Endothelial cell of umbilical vein (primary cell): ENCODE results near the gene HSD17B13. TPM values are rescaled to one million over a fixed set of nuclear protein-coding genes. Genes with fewer than 3 reads are reported as not detected.
A peak's percentile ranks its signal among the peaks of the same experiment; 100 is the strongest.
"Not testable (repeated sequence)": the region's sequence is repeated elsewhere in the genome, so short reads cannot be mapped to it uniquely, and the experiment has no call there.

ENCODE experiments used
- BruUV-seq: library from RNA; stranded (reverse); fragments of 400-500 nt; replicated peaks from 2 replicates; lab custom pipeline; 2021; lab: Mats Ljungman, UMichigan
- CTCF ChIA-PET: fragments of 300-600, 350-600 bp; sonication (Branson Sonifier 250); formaldehyde crosslinking; loops from one replicate; lab custom pipeline; 2021; ENCODE audit warnings: antibody characterized with exemption, inconsistent platforms; lab: Charles Lee
- POLR2A ChIA-PET: fragments of 300-600, 350-600 bp; sonication (Branson Sonifier 250); formaldehyde crosslinking; loops from one replicate; lab custom pipeline; 2021; ENCODE audit warnings: antibody characterized with exemption, inconsistent platforms; lab: Charles Lee
- DNase-seq: peaks from one replicate; pipeline ENCODE4 v3.0.0-alpha.2; 2011; ENCODE audit warnings: low read depth, low spot score
- FAIRE-seq: peaks from 2 replicates; lab custom pipeline; 2011; peaks lifted over from hg19 to GRCh38; lab: Jason Lieb, UNC
- H2AFZ ChIP-seq: 2 replicates; pipeline ENCODE4 v1.6.0; 2012; ENCODE audit warnings: low read depth, low read length, control low read depth, inconsistent platforms
- H3K27ac ChIP-seq: 2 replicates; pipeline ENCODE4 v1.5.1; 2011; ENCODE audit warnings: low read depth, mild to moderate bottlenecking, control low read depth, low read length, moderate library complexity; ENCODE audit not compliant: insufficient read depth
- H3K27me3 ChIP-seq, 2 experiments: 2 replicates each; pipeline versions ENCODE4 v1.6.0 to v1.6.1; 2011; ENCODE audit warnings: low read length in 2 of 2, mixed read lengths in 1 of 2; ENCODE audit not compliant: control insufficient read depth in 2 of 2, insufficient read depth in 2 of 2
- H3K36me3 ChIP-seq, 2 experiments: 2 replicates in 1 of 2; 3 replicates in 1 of 2; pipeline ENCODE4 v1.5.1; 2011; ENCODE audit warnings: low read length in 2 of 2, mild to moderate bottlenecking in 1 of 2, moderate library complexity in 1 of 2; ENCODE audit not compliant: control insufficient read depth in 2 of 2, insufficient read depth in 2 of 2; ENCODE audit errors: extremely low read depth in 1 of 2
- H3K4me1 ChIP-seq: 3 replicates; pipeline ENCODE4 v1.5.1; 2011; ENCODE audit warnings: mild to moderate bottlenecking, low read length; ENCODE audit not compliant: control insufficient read depth, insufficient read depth; ENCODE audit errors: extremely low read depth
- H3K4me2 ChIP-seq: 2 replicates; pipeline ENCODE4 v1.6.1; 2011; ENCODE audit warnings: low read length, control low read depth, mixed read lengths; ENCODE audit not compliant: insufficient read depth
- H3K4me3 ChIP-seq, 3 experiments: fragments of 200-600 bp in 1 of 3; sonication (generic), shearing (Covaris generic) in 1 of 3; replicated peaks in 1 of 3; 2 replicates each; pipeline ENCODE4 v1.5.1; 2011 to 2016; ENCODE audit warnings: control low read depth in 3 of 3, low read length in 3 of 3, mild to moderate bottlenecking in 2 of 3, inconsistent platforms in 1 of 3, low read depth in 1 of 3, moderate library complexity in 1 of 3; ENCODE audit not compliant: insufficient read depth in 1 of 3
- H3K79me2 ChIP-seq: 2 replicates; pipeline ENCODE4 v1.6.0; 2012; ENCODE audit warnings: low read length, inconsistent platforms; ENCODE audit not compliant: control insufficient read depth, insufficient read depth
- H3K9ac ChIP-seq: replicated peaks from 2 replicates; pipeline ENCODE3; 2011; ENCODE audit warnings: low read length, control low read depth; ENCODE audit not compliant: insufficient read depth; ENCODE audit errors: extremely low read depth
- H3K9me1 ChIP-seq: replicated peaks from 3 replicates; pipeline ENCODE4 v1.6.0; 2011; ENCODE audit warnings: mild to moderate bottlenecking, low read length; ENCODE audit not compliant: control insufficient read depth, insufficient read depth; ENCODE audit errors: extremely low read depth
- H3K9me3 ChIP-seq: replicated peaks from 2 replicates; pipeline ENCODE4 v1.5.1; 2012; ENCODE audit warnings: low read length, inconsistent platforms; ENCODE audit not compliant: control insufficient read depth, insufficient read depth
- H4K20me1 ChIP-seq: replicated peaks from 2 replicates; pipeline ENCODE3; 2011; ENCODE audit warnings: mild to moderate bottlenecking, low read length; ENCODE audit not compliant: control insufficient read depth, insufficient read depth; ENCODE audit errors: extremely low read depth
- EZH2 ChIP-seq: IDR thresholded peaks from 2 replicates; pipeline ENCODE4 v1.6.1; 2012; ENCODE audit warnings: borderline replicate concordance, low read depth, mild to moderate bottlenecking, moderate library complexity, low read length, inconsistent platforms; ENCODE audit not compliant: severe bottlenecking
- FOS ChIP-seq: IDR thresholded peaks from 2 replicates; pipeline ENCODE4 v1.6.1; 2011; ENCODE audit warnings: mild to moderate bottlenecking, low read length, moderate library complexity, borderline replicate concordance; ENCODE audit not compliant: insufficient read depth
- GATA2 ChIP-seq: IDR thresholded peaks from 2 replicates; pipeline ENCODE4 v1.7.0; 2011; ENCODE audit warnings: low read depth, mild to moderate bottlenecking, moderate library complexity, mixed read lengths, low read length; ENCODE audit not compliant: insufficient read length, insufficient read depth
- JUN ChIP-seq: IDR thresholded peaks from 2 replicates; pipeline ENCODE4 v1.6.1; 2011; ENCODE audit warnings: borderline replicate concordance, low read depth; ENCODE audit not compliant: insufficient read length, insufficient read depth
- MYC ChIP-seq: IDR thresholded peaks from one replicate; pipeline ENCODE4 v1.6.1; 2011; ENCODE audit warnings: mild to moderate bottlenecking, low read depth, low read length
- POLR2A ChIP-seq: IDR thresholded peaks from 2 replicates; pipeline ENCODE4 v1.6.1; 2012; ENCODE audit warnings: low read depth, mild to moderate bottlenecking, control low read depth, low read length
- POLR2AphosphoS5 ChIP-seq: IDR thresholded peaks from 2 replicates; pipeline ENCODE4 v1.6.1; 2012; ENCODE audit warnings: low read depth, mild to moderate bottlenecking, control low read depth, low read length, moderate library complexity; ENCODE audit not compliant: insufficient read depth
- dilution Hi-C: fragments of 300-500 bp; cut with MboI; formaldehyde crosslinking; loops from one replicate; pipeline ENCODE4 v1.15.0; 2019; ENCODE audit warnings: low sequenced_read_pairs; ENCODE audit not compliant: extremely low pct_ligation_motif_present
- intact Hi-C: fragments of 100-400 bp; cut with micrococcal nuclease; formaldehyde crosslinking; loops from one replicate; pipeline ENCODE4 v1.10.0; 2022
- polyA plus RNA-seq, 4 experiments: library from polyadenylated mRNA; depleted of rRNA in 3 of 4; stranded (reverse) in 3 of 4; unstranded in 1 of 4; fragments of >200 nt; gene quantifications; 2 replicates each; pipeline versions ENCODE4 v1.2.1 to v1.2.3, GENCODE V29; 2011 to 2012; ENCODE audit warnings: missing spikeins in 1 of 4
- total RNA-seq: library from RNA; stranded (reverse); gene quantifications from 2 replicates; pipeline ENCODE4 v1.2.3, GENCODE V29; 2021
- TF ChIP-seq, protein P1 (sequence below), 2 donors: IDR thresholded peaks; 1 replicate in 1 of 2; 2 replicates in 1 of 2; pipeline ENCODE4 v1.5.1; 2011; ENCODE audit warnings: low read length in 2 of 2, mild to moderate bottlenecking in 2 of 2, moderate library complexity in 2 of 2, control low read depth in 1 of 2, inconsistent platforms in 1 of 2, low read depth in 1 of 2; ENCODE audit not compliant: insufficient read depth in 1 of 2; ENCODE audit errors: extremely low read depth in 1 of 2
- TF ChIP-seq, protein P2 (sequence below): IDR thresholded peaks from 2 replicates; pipeline ENCODE4 v1.6.1; 2011; ENCODE audit not compliant: insufficient read depth, insufficient read length

Gene HSD17B13
- total and polyA plus RNA-seq, 2 donors (not counting 3 experiments of a cell fraction or from before 2014, with no cell fraction given), result 0.07 TPM; not detected in 1

DNA sequence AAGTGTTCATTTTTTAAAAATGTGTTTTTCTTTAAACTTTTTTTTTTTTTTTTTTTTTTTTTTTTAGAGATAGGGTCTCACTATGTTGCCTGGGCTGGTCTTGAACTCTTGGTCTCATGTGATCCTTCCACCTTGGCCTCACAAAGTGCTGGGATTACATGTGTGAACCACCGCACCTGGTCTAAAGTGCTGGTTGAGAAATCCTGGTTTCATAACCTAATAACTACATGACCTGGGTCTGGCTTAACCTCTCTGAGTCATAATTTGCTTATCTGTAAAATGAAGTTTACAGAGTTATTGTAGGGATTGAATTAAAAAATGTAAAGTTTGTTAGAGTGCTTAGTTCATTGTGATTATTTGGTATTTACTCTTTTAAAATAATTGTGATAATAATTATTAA is 5.2 kb downstream of the HSD17B13 start:
- H3K4me1 ChIP-seq, result no peaks in the 10 kb centered on the region
- H4K20me1 ChIP-seq, result no peaks in the 10 kb centered on the region
- no peak overlapping the region for H3K4me3 ChIP-seq
- no peak for DNase-seq
- intact Hi-C loops (no loop called here), dilution Hi-C loops (no loop called here)
- CTCF ChIA-PET, result no interaction called here
- no peak for FAIRE-seq
- no peak for TF ChIP-seq GATA2
- BruUV-seq, result no TSS peak
- no peak overlapping the region for H3K27ac ChIP-seq
- POLR2A ChIA-PET, result no interaction called here
- H3K9ac ChIP-seq, result no peak overlapping the region
- H3K9me3 ChIP-seq, result no peaks in the 10 kb centered on the region
- no peaks in the 10 kb centered on the region for H3K36me3 ChIP-seq
- H3K9me1 ChIP-seq, result no peaks in the 10 kb centered on the region
- H3K79me2 ChIP-seq, result no peaks in the 10 kb centered on the region
- H2AFZ ChIP-seq, result no peak overlapping the region
- H3K27me3 ChIP-seq, result no peaks in the 10 kb centered on the region
- H3K4me2 ChIP-seq, result no peak overlapping the region

DNA sequence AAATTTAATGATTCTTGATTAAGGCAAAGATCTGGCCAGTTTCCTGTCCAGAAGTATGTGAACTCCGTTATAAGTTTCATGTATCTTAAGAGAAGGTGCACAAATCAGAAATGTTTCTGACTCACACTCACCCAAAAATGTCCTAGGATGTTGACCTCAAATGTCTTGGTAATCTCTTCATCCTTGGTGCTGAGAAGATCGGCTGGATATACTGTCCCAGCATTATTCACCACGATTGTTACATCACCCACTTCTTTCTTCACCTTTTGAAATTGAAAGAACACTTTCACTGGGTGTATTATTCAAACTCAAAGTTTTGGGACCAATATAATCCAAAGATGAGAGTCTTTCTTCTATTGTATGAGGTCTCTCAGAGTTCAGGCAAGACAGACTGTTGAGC is 5.7 kb downstream of the HSD17B13 start:
- Histone ChIP-seq H3K27ac (no peak overlapping the region), H3K4me3 (no peak overlapping the region), H3K9me3 (no peaks in the 10 kb centered on the region), H3K36me3 (no peaks in the 10 kb centered on the region), H3K79me2 (no peaks in the 10 kb centered on the region), H3K4me1 (no peaks in the 10 kb centered on the region), H3K9ac (no peak overlapping the region), H3K27me3 (no peaks in the 10 kb centered on the region), H2AFZ (no peak overlapping the region), H3K9me1 (no peaks in the 10 kb centered on the region), H4K20me1 (no peaks in the 10 kb centered on the region), H3K4me2 (no peak overlapping the region)
- POLR2A ChIA-PET, result no interaction called here
- DNase-seq, result no peak
- TF ChIP-seq, protein P1, sequence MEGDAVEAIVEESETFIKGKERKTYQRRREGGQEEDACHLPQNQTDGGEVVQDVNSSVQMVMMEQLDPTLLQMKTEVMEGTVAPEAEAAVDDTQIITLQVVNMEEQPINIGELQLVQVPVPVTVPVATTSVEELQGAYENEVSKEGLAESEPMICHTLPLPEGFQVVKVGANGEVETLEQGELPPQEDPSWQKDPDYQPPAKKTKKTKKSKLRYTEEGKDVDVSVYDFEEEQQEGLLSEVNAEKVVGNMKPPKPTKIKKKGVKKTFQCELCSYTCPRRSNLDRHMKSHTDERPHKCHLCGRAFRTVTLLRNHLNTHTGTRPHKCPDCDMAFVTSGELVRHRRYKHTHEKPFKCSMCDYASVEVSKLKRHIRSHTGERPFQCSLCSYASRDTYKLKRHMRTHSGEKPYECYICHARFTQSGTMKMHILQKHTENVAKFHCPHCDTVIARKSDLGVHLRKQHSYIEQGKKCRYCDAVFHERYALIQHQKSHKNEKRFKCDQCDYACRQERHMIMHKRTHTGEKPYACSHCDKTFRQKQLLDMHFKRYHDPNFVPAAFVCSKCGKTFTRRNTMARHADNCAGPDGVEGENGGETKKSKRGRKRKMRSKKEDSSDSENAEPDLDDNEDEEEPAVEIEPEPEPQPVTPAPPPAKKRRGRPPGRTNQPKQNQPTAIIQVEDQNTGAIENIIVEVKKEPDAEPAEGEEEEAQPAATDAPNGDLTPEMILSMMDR (IDR thresholded peaks at IDR 0.05; ENCODE audit: extremely low read depth in 1 of 2, insufficient read depth in 1 of 2, low read depth in 1 of 2, low read length in 2 of 2), result no peak
- TF ChIP-seq POLR2A (no peak), MYC (no peak), GATA2 (no peak), POLR2AphosphoS5 (no peak), JUN (no peak), EZH2 (no peak), FOS (no peak)
- TF ChIP-seq, protein P2, sequence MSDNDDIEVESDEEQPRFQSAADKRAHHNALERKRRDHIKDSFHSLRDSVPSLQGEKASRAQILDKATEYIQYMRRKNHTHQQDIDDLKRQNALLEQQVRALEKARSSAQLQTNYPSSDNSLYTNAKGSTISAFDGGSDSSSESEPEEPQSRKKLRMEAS, result no peak
- CTCF ChIA-PET, result no interaction called here
- FAIRE-seq, result no peak
- dilution Hi-C loops, result no loop called here
- intact Hi-C loops, result no loop called here
- no TSS peak for BruUV-seq

DNA sequence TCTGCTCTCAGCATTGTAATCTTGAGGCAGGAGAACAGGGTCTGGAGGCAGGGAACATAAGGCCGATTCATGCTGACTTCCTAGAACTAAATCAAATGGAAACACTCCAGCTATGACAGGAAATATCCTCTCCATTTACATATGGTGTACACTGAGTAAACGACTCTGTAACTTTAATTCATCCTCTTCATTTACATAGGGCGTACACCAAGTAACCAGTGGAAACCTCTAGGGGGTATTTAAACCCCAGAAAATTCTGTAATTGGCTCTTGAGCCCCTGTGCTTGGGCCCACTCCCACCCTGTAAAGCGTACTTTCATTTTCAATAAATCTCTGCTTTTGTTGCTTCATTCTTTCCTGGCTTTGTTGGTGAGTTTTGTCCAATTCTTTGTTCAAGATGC is 7.7 kb downstream of the HSD17B13 start:
- H3K9me3 ChIP-seq, H3K27me3 ChIP-seq, H3K36me3 ChIP-seq, H3K4me3 ChIP-seq, H3K4me1 ChIP-seq, H3K4me2 ChIP-seq, H3K9me1 ChIP-seq, H2AFZ ChIP-seq, H3K79me2 ChIP-seq, FAIRE-seq, H3K9ac ChIP-seq, dilution Hi-C loops, intact Hi-C loops, BruUV-seq, POLR2A ChIA-PET, H3K27ac ChIP-seq, H4K20me1 ChIP-seq, CTCF ChIA-PET: not testable (repeated sequence)
- DNase-seq, result peak; percentile 12
